H1 (cell line): ENCODE data around the gene A3GALT2. TPM values are rescaled to one million over a fixed set of nuclear protein-coding genes. Genes with fewer than 3 reads are reported as not detected.

Experiments used
- CTCF ChIA-PET: fragments of 300-600 bp; sonication (Branson Sonifier 250); formaldehyde crosslinking; loops from one replicate; lab custom pipeline; 2021; ENCODE audit not compliant: partially characterized antibody; lab: Charles Lee
- POLR2A ChIA-PET: fragments of 300-600 bp; sonication (Branson Sonifier 250); formaldehyde crosslinking; loops from one replicate; lab custom pipeline; 2021; ENCODE audit warnings: inconsistent platforms; ENCODE audit not compliant: partially characterized antibody; lab: Charles Lee
- DNase-seq, 2 experiments: peaks; one replicate each; pipeline versions ENCODE4 v3.0.0 to v3.0.0-alpha.2; 2010 to 2022; ENCODE audit warnings: low spot score in 2 of 2, low read depth in 1 of 2, mixed read lengths in 1 of 2
- FAIRE-seq: peaks from 2 replicates; lab custom pipeline; 2011; peaks lifted over from hg19 to GRCh38; lab: Jason Lieb, UNC
- H2AFZ ChIP-seq: 2 replicates; pipeline ENCODE4 v1.8.1; 2012; ENCODE audit warnings: low read length, inconsistent platforms
- H2AK5ac ChIP-seq: 2 replicates; pipeline ENCODE4 v1.6.1; 2013; ENCODE audit warnings: low read depth, low read length
- H2BK120ac ChIP-seq: replicated peaks from 2 replicates; pipeline ENCODE3; 2013; ENCODE audit warnings: low read depth, low read length, inconsistent platforms
- H2BK12ac ChIP-seq: 2 replicates; pipeline ENCODE4 v1.6.1; 2013; ENCODE audit warnings: low read depth, low read length
- H2BK15ac ChIP-seq: 2 replicates; pipeline ENCODE4 v1.6.1; 2013; ENCODE audit warnings: low read length
- H2BK20ac ChIP-seq: 2 replicates; pipeline ENCODE4 v1.6.1; 2013; ENCODE audit warnings: low read length
- H2BK5ac ChIP-seq: 2 replicates; pipeline ENCODE4 v1.6.1; 2013; ENCODE audit warnings: low read depth, low read length
- H3K14ac ChIP-seq: 2 replicates; pipeline ENCODE4 v1.6.1; 2013; ENCODE audit warnings: inconsistent platforms; ENCODE audit not compliant: insufficient read length
- H3K18ac ChIP-seq: 2 replicates; pipeline ENCODE4 v1.6.1; 2013; ENCODE audit warnings: low read length; ENCODE audit errors: extremely low read depth
- H3K23ac ChIP-seq: 2 replicates; pipeline ENCODE4 v1.6.1; 2013; ENCODE audit warnings: inconsistent platforms; ENCODE audit not compliant: insufficient read length
- H3K23me2 ChIP-seq: 2 replicates; pipeline ENCODE4 v1.6.1; 2013; ENCODE audit warnings: low read depth, low read length
- H3K27ac ChIP-seq: 2 replicates; pipeline ENCODE4 v1.6.1; 2011; ENCODE audit warnings: low read depth, low read length, inconsistent platforms
- H3K27me3 ChIP-seq, 4 experiments: replicated peaks in 1 of 4; 1 replicate in 1 of 4; 2 replicates in 3 of 4; pipeline versions ENCODE4 v1.6.1 to v1.8.1; 2011 to 2013; ENCODE audit warnings: low read length in 3 of 4, mild to moderate bottlenecking in 3 of 4, inconsistent platforms in 2 of 4, mixed read lengths in 2 of 4, moderate library complexity in 1 of 4; ENCODE audit not compliant: control insufficient read depth in 3 of 4, insufficient read depth in 3 of 4; ENCODE audit errors: extremely low read depth in 1 of 4
- H3K36me3 ChIP-seq, 4 experiments: 2 replicates each; pipeline versions ENCODE4 v1.6.1 to v1.8.1; 2011 to 2013; ENCODE audit warnings: mild to moderate bottlenecking in 4 of 4, low read length in 3 of 4, moderate library complexity in 2 of 4, control low read depth in 1 of 4, inconsistent platforms in 1 of 4; ENCODE audit not compliant: insufficient read depth in 4 of 4, control insufficient read depth in 2 of 4
- H3K4ac ChIP-seq: replicated peaks from 2 replicates; pipeline ENCODE3; 2013; ENCODE audit warnings: low read length, low read depth, mixed read lengths, inconsistent platforms; ENCODE audit not compliant: insufficient read length
- H3K4me1 ChIP-seq, 4 experiments: replicated peaks in 1 of 4; 1 replicate in 1 of 4; 2 replicates in 3 of 4; pipeline versions ENCODE4 v1.6.1 to v1.8.1; 2011 to 2013; ENCODE audit warnings: low read length in 3 of 4, inconsistent platforms in 2 of 4, mixed read lengths in 1 of 4; ENCODE audit not compliant: insufficient read depth in 4 of 4, control insufficient read depth in 3 of 4
- H3K4me2 ChIP-seq, 2 experiments: 2 replicates each; pipeline versions ENCODE4 v1.6.1 to v1.8.1; 2011 to 2013; ENCODE audit warnings: low read depth in 2 of 2, low read length in 2 of 2, control low read depth in 1 of 2, inconsistent platforms in 1 of 2, mild to moderate bottlenecking in 1 of 2; ENCODE audit not compliant: insufficient read depth in 1 of 2
- H3K4me3 ChIP-seq, 4 experiments: fragments of 200-600, 300-600 bp in 1 of 4; sonication (generic), shearing (Covaris generic), sonication (Bioruptor Twin) in 1 of 4; 2 replicates each; pipeline versions ENCODE4 v1.5.1 to v1.8.1; 2011 to 2016; ENCODE audit warnings: low read length in 4 of 4, low read depth in 3 of 4, control low read depth in 2 of 4, inconsistent platforms in 2 of 4, mild to moderate bottlenecking in 2 of 4, mixed read lengths in 1 of 4, moderate library complexity in 1 of 4; ENCODE audit not compliant: insufficient read depth in 2 of 4; ENCODE audit errors: extremely low read depth in 1 of 4
- H3K56ac ChIP-seq: replicated peaks from 2 replicates; pipeline ENCODE3; 2013; ENCODE audit warnings: low read depth, mild to moderate bottlenecking, mixed read lengths, low read length, inconsistent platforms; ENCODE audit not compliant: insufficient read length
- H3K79me1 ChIP-seq: 2 replicates; pipeline ENCODE4 v1.6.1; 2013; ENCODE audit warnings: low read depth, low read length, control low read depth
- H3K79me2 ChIP-seq, 2 experiments: 2 replicates each; pipeline versions ENCODE4 v1.6.1 to v1.8.1; 2012 to 2013; ENCODE audit warnings: low read length in 2 of 2, mild to moderate bottlenecking in 2 of 2, inconsistent platforms in 1 of 2; ENCODE audit not compliant: insufficient read depth in 2 of 2, control insufficient read depth in 1 of 2
- H3K9ac ChIP-seq, 4 experiments: replicated peaks in 1 of 4; 1 replicate in 1 of 4; 2 replicates in 3 of 4; pipeline versions ENCODE4 v1.6.1 to v1.8.1; 2011 to 2013; ENCODE audit warnings: low read depth in 3 of 4, low read length in 3 of 4, control low read depth in 2 of 4, mild to moderate bottlenecking in 2 of 4, moderate library complexity in 2 of 4, inconsistent platforms in 1 of 4; ENCODE audit errors: extremely low read depth in 1 of 4
- H3K9me3 ChIP-seq, 2 experiments: 2 replicates each; pipeline versions ENCODE4 v1.6.1 to v1.8.1; 2012 to 2013; ENCODE audit warnings: mild to moderate bottlenecking in 2 of 2, moderate library complexity in 2 of 2, control low read depth in 1 of 2, inconsistent platforms in 1 of 2, low read depth in 1 of 2, low read length in 1 of 2, mixed read lengths in 1 of 2; ENCODE audit not compliant: insufficient read depth in 2 of 2
- H4K20me1 ChIP-seq, 2 experiments: replicated peaks in 1 of 2; 2 replicates each; pipeline versions ENCODE3 to v1.8.1; 2011 to 2013; ENCODE audit warnings: inconsistent platforms in 2 of 2, low read length in 2 of 2, mild to moderate bottlenecking in 1 of 2; ENCODE audit not compliant: insufficient read depth in 2 of 2, control insufficient read depth in 1 of 2
- H4K5ac ChIP-seq: 2 replicates; pipeline ENCODE4 v1.6.1; 2013; ENCODE audit warnings: low read length, low read depth, mixed read lengths, inconsistent platforms; ENCODE audit not compliant: insufficient read length
- H4K8ac ChIP-seq: 2 replicates; pipeline ENCODE4 v1.8.0; 2013; ENCODE audit warnings: mild to moderate bottlenecking, moderate library complexity, low read length, inconsistent platforms; ENCODE audit not compliant: insufficient read depth; ENCODE audit errors: extremely low read depth
- H4K91ac ChIP-seq: replicated peaks from 2 replicates; pipeline ENCODE3; 2013; ENCODE audit warnings: low read length, mixed read lengths, inconsistent platforms; ENCODE audit not compliant: insufficient read length
- CBX5 ChIP-seq: fragments of 300-800, 300-1000 bp; sonication (generic); IDR thresholded peaks from 2 replicates; pipeline ENCODE4 v1.7.1; 2016; ENCODE audit warnings: antibody characterized with exemption, low read length, low read depth
- CHD2 ChIP-seq: IDR thresholded peaks from 2 replicates; pipeline ENCODE4 v1.6.1; 2012; ENCODE audit warnings: low read length, improper control_type of control experiment
- CTBP2 ChIP-seq: IDR thresholded peaks from 2 replicates; pipeline ENCODE4 v1.7.0; 2011; ENCODE audit warnings: borderline replicate concordance, mild to moderate bottlenecking, moderate library complexity, mixed read lengths, low read length; ENCODE audit not compliant: insufficient read depth, insufficient read length
- JUND ChIP-seq: IDR thresholded peaks from 2 replicates; pipeline ENCODE4 v1.6.1; 2011; ENCODE audit warnings: mild to moderate bottlenecking, improper control_type of control experiment, low read length
- RBBP5 ChIP-seq: IDR thresholded peaks from 2 replicates; pipeline ENCODE4 v1.7.1; 2012; ENCODE audit warnings: low read depth, mild to moderate bottlenecking, inconsistent platforms, low read length, moderate library complexity, borderline replicate concordance
- SAP30 ChIP-seq: fragments of 300-600 bp; sonication (generic); IDR thresholded peaks from 2 replicates; pipeline ENCODE4 v1.7.1; 2012; ENCODE audit warnings: low read length, moderate library complexity, mild to moderate bottlenecking, inconsistent platforms; ENCODE audit not compliant: insufficient read depth, insufficient replicate concordance
- SIN3A ChIP-seq, 2 experiments: IDR thresholded peaks in 1 of 2; conservative IDR thresholded peaks in 1 of 2; 2 replicates each; pipeline ENCODE4 v1.6.1; 2011 to 2012; ENCODE audit warnings: low read length in 2 of 2, improper control_type of control experiment in 1 of 2, low read depth in 1 of 2, mild to moderate bottlenecking in 1 of 2
- SIRT6 ChIP-seq: IDR thresholded peaks from one replicate; pipeline ENCODE4 v1.7.1; 2012; ENCODE audit warnings: low read length, inconsistent platforms
- SP1 ChIP-seq: IDR thresholded peaks from 2 replicates; pipeline ENCODE4 v1.6.1; 2011; ENCODE audit warnings: low read depth, low read length
- TAF1 ChIP-seq: IDR thresholded peaks from 2 replicates; pipeline ENCODE4 v1.6.1; 2011; ENCODE audit warnings: mild to moderate bottlenecking, low read depth, low read length
- TEAD4 ChIP-seq: IDR thresholded peaks from 2 replicates; pipeline ENCODE4 v1.6.1; 2012; ENCODE audit warnings: low read depth, low read length, inconsistent platforms, mixed read lengths
- WGBS, 2 experiments: shearing (Covaris generic) in 1 of 2; methylation state at CpG; one replicate each; pipeline versions ENCODE4 v1.1.6 to v1.1.7; 2013 to 2015; ENCODE audit warnings: low lambda C conversion rate in 2 of 2, mixed read lengths in 2 of 2, inconsistent platforms in 1 of 2, low coverage in 1 of 2, missing lambda C conversion rate in 1 of 2; ENCODE audit not compliant: insufficient replicate concordance in 2 of 2, insufficient coverage in 1 of 2, insufficient read length in 1 of 2; ENCODE audit errors: extremely low coverage in 1 of 2, missing lambda C conversion rate in 1 of 2; 5-methylcytosine and 5-hydroxymethylcytosine counted together
- polyA plus RNA-seq, 7 experiments: library from polyadenylated mRNA; depleted of rRNA in 3 of 7; stranded (reverse) in 5 of 7; unstranded in 2 of 7; fragments of >200 nt in 5 of 7; fragments of 200-250 nt in 2 of 7; gene quantifications; 1 replicate in 5 of 7; 2 replicates in 1 of 7; 4 replicates in 1 of 7; pipeline versions ENCODE4 v1.2.1 to v1.2.3, GENCODE V29; 2011 to 2013; ENCODE audit warnings: missing spikeins in 2 of 7, mixed read lengths in 2 of 7
- total RNA-seq: library from RNA; stranded (reverse); fragmentation: NEBNext Ultra II Directional; extraction: Animal tissue kit (Norgen Biotek cat#: 25700); gene quantifications from 2 replicates; pipeline ENCODE4 v1.2.1, GENCODE V29; 2021

A3GALT2 gene
- total and polyA plus RNA-seq, 2 of the 8 experiments (the other 6 are each of a cell fraction or from before 2014, with no cell fraction given), result not detected

DNA sequence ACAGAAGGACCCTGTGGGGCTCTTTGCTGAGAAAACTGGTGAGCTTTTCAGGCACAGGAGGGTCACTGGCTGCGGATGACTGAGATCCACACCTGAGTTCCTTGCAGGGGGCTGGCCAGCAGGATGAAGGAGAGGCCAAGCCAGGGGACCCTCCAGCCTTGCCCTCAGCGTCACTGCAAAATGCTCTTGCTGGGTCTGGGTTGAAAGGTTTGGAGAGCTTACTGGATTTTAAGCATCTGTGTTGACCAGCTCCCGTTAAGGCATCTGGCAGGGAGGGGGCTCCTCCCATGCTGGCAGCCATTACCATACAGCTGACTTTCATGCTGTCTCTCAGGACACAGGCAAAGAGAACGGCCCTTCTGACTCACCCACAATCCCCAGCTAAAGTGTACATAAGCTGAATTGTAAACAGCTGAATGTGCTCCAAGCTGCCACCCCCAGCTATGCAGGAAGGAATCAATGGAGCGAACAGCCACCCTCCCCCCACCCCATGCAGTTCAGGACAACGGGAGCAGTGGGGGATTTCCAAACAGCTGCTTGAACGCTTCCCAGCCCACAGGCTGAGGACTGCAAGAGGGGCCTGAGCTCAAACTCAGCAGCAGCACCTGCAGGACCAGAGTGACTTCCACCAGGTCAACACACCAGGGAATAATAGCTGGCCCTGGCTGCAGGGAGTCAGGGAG lies 21.3 kb upstream of the A3GALT2 start:
- peak overlapping the region in 3 of 4 experiments; percentile 4 to 33 (median 11); a peak in 4 of 8 replicates for H3K4me3 ChIP-seq
- CTCF ChIA-PET, result interaction anchor here (0.6 to 4.4 kb wide), 13 partner anchors 10 to 1995 kb away, joined by 3 to 20 read pairs (median 3); partner anchors contain the start of gene A3GALT2
- 14% methylated on average over 7 of the region's 7 CpGs; no CpG with 5 or more reads in 1 of the 2 experiments for WGBS, 2 experiments
- no peak overlapping the region for H2BK15ac ChIP-seq
- H3K4me1 ChIP-seq, result peaks cover 23 to 56% (median 31%) of the 10 kb centered on the region in 4 experiments
- no peak overlapping the region for H2BK5ac ChIP-seq
- no peaks in the 10 kb centered on the region for H3K23me2 ChIP-seq
- H3K23ac ChIP-seq, result no peak overlapping the region
- H2BK20ac ChIP-seq, result no peak overlapping the region
- no peak overlapping the region for H3K18ac ChIP-seq
- no peak overlapping the region for H2BK12ac ChIP-seq
- no peaks in the 10 kb centered on the region for H3K79me2 ChIP-seq
- H3K4me2 ChIP-seq, result peak overlapping the region; percentile 51 to 66
- POLR2A ChIA-PET, result interaction anchor here (0.6 to 1.5 kb wide), 3 partner anchors 9 to 21 kb away, joined by 3 to 5 read pairs (median 5); no protein-coding TSS in a partner anchor
- no peak overlapping the region for H2BK120ac ChIP-seq
- H4K5ac ChIP-seq, result no peak overlapping the region
- H2AK5ac ChIP-seq, result no peak overlapping the region
- no peaks in the 10 kb centered on the region for H3K9me3 ChIP-seq
- no peaks in the 10 kb centered on the region for H3K36me3 ChIP-seq
- H3K79me1 ChIP-seq, result no peaks in the 10 kb centered on the region
- H3K56ac ChIP-seq, result no peak overlapping the region
- no peak overlapping the region; the same call in 1 of the 2 replicates for H3K27ac ChIP-seq
- H4K20me1 ChIP-seq, result peaks cover 0 to 3% of the 10 kb centered on the region in 2 experiments
- DNase-seq (peak; percentile 48 to 77), FAIRE-seq (peak; percentile 84)
- no peak overlapping the region for H3K14ac ChIP-seq
- no peak overlapping the region for H4K8ac ChIP-seq
- H3K4ac ChIP-seq, result no peak overlapping the region
- H4K91ac ChIP-seq, result no peak overlapping the region
- H2AFZ ChIP-seq, result no peak overlapping the region
- H3K27me3 ChIP-seq, result peaks cover 3 to 14% (median 10%) of the 10 kb centered on the region in 4 experiments
- peak overlapping the region in 2 of 4 experiments; percentile 8 to 15; a peak in 1 of 7 replicates for H3K9ac ChIP-seq
- TF ChIP-seq CBX5, result no peak
- TF ChIP-seq SIRT6, result no peak
- peak; percentile 71; the same call in 1 of the 2 replicates for TF ChIP-seq RBBP5
- TF ChIP-seq JUND, result peak; percentile 66
- TF ChIP-seq CTBP2, result peak; percentile 78
- TF ChIP-seq TAF1, result peak; percentile 40; the same call in 1 of the 2 replicates
- peak in 1 of 2 experiments; percentile 92; a peak in 2 of 4 replicates for TF ChIP-seq SIN3A (conservative IDR thresholded peaks at IDR 0.05 in 1 of 2, IDR thresholded peaks at IDR 0.05 in 1 of 2; ENCODE audit: low read depth in 1 of 2, low read length in 2 of 2)
- no peak for TF ChIP-seq CHD2
- peak; percentile 73 for TF ChIP-seq TEAD4
- no peak for TF ChIP-seq SAP30
- TF ChIP-seq SP1, result peak; percentile 84
